ENCODE results near the gene PI4KA.
A peak's percentile ranks its signal among the peaks of the same experiment; 100 is the strongest.

The PI4KA gene

GRCh38 chr22:20793748-20794649, 64.6 kb downstream of the PI4KA start:
- no peak for DNase-seq (ENCODE audit: low spot score)

- DNase-seq (ENCODE audit: low spot score): no peak
Observed at GRCh38 chr22:20792966-20793728, 65.5 kb downstream of the PI4KA start.

DNA sequence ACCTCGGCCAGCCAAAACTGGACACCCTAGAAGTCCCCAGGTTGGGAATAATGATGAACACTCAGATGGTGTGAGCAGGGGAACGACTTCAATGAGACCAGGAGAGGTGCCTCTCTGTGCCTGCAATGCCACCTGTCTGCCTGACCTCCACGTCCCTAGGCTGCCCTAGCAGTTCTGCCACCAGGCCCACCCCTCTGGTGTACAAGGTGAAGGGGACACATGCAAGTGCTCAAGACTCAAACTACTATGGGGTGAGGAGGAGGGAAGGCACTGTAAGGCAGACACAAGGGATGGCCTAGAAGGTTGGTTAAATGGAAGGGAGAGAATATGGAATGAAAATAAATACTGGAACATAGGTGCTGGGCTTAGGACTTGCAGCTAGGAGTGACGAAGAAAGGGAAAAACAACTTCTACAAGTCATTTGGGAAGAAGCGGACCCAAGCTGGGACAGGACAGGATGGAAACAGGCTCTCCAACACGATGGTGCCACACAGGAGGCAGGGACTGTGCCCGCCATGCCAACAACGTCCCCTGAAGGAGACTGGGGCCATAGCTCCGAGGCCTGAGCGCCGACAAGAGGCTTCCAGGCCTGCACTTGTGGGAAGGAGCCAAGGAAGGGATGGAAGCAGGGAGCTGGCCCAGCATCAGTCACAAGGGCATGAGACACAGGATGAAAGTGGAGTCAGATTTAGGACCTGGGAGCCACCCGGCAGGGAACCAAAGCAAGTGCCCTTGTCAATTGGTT, 66.2 kb downstream of the PI4KA start:
- no peak for DNase-seq (ENCODE audit: low spot score)

DNA sequence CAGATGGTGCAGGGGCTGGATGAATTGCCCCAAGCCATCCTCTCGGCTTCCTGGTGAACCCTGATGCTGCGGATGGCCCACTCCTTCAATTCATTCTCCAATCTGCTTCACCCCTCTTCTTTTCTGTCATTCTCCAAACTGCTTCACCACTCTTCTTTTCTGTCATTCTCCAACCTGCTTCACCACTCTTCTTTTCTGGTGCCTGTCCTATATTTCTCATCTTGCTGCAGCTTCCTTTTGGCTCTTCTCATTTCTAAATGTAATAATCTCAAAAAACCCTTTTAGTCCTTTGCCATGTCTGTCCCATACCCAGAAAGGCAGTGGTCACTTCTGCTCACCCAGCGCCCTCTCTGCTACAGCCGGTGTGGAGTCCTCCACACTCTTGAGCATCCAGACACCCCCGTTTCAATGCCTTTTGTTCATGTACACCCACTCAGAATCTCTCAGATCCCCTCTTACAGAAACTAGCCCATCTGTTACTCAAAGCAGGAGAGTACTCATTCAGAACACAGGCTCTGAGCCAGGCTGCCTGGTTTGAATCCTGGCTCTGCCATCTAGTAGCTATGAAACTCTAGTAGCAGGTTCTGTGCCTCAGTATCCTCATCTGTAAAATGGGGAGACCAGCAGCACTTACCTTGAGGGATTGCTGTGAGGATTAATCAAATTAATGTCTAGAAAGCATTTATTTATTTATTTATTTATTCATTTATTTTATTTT, 69.8 kb downstream of the PI4KA start:
- no peak for DNase-seq (ENCODE audit: low spot score)

DNA sequence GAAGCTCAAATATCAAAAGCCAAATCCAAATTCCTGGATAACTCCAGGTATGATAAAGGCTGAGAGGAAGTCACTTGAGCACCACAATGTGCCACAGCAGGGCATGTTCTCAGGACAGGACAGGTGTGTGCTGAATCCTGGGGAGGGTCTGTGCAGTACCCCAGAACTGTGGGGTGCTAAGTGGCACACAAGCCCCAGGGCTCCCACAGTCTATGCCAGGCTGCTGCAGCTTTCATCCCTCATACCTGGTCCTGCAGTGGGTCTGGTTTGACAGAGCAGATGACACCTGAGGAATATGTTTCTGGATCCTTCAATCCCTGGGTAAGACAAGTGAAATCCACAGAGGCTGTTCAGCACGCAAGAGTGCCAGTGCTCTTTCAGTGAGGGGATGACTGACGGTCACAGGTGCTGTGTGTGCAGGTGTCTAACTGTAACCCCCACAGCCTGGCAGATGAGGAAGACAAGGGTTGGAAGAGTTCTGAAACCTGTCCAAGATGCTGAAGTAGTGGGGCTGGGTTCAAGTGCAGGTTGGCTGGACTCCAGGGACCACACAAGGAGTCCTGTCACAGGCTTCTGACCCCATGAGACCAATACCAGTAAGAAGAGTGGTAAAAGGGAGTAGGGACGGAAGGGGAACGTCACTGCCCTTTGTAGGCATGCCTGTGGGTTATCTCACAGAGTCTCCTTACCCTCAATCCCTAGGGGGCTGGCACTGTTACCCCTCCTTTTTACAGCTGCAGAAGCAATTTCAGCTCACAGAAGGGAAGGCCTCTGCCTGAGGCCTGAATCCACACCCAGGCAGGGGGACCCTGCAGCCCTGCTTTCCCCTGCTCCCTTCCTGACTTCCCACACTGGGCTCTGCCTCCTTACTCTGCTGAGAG, 70.6 kb downstream of the PI4KA start:
- no peak for DNase-seq (ENCODE audit: low spot score)

- no peak for DNase-seq (ENCODE audit: low spot score)
Observed at GRCh38 chr22:20787223-20787622, 71.4 kb downstream of the PI4KA start.

- DNase-seq (ENCODE audit: low spot score): no peak
Observed at GRCh38 chr22:20786536-20786979, 72.1 kb downstream of the PI4KA start.

DNA sequence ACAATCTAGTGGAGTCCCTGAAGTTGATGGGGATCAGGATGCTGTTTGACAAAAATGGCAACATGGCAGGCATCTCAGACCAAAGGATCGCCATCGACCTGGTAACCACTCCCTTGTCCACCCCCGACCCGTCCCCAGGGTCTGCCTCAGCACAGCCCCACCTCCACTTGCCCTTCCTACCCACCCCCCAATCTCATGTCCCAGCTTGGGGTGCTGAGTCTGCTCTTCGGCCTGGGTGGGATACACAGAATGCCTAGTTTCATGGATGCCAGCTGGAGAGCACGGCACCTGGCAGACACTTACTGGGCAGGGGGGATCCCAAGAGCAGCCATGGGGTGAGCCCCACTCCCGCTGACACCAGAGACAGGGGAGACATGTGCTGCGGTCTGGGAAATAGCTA, 72.6 kb downstream of the PI4KA start:
- no peak for DNase-seq (ENCODE audit: low spot score)

DNA sequence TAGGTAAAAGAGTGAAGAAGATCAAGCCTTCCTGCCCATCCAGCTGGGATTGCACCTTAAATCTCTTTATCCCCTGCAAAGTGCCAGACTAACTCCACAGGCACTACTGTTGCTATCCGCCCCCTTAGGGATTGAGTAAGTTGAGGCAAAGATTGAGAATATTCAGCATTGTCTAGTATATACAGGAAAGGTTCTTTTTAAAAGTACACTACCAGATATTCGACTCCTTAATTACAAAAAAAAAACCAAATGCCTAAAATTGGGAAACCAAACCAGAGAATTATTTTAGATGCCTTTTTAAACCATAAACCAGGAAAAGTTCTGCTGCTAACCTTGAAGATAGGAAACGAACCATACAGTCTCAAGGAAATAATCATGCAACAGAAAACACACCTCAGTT, 73.2 kb downstream of the PI4KA start:
- no peak for DNase-seq (ENCODE audit: low spot score)

DNA sequence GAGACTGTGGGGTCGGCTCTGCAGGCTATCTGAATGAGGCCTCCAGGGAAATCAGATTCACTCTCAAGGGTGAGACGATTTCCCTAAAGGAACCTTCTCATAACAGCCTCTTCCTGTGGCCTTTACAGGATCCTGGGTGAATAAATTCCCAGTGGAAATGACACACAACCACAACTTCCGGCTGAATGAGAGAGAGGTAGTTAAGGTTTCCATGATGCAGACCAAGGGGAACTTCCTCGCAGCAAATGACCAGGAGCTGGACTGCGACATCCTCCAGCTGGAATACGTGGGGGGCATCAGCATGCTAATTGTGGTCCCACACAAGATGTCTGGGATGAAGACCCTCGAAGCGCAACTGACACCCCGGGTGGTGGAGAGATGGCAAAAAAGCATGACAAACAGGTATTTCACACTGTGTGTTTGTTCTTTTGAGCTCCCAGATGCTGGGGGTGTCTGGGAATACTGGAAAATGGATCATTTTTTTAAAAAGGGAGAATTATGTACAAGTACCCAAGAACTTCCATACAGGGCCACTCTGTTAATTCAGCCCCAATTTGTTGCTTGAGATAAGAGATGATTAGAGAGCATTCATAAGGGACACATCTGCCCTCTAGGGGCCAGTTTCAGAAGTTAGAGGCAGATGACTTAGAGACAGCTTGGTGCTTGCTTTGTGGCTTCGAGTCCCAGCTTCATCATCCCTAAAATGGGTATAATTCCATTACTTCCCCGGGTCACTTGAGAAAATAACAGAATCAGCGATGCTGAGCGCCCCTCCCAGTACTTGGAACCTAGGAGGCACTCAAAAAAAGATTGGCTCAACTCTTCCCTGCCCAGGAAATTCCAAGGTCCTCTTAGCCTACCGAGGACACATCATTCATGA, 74.5 kb downstream of the PI4KA start:
- DNase-seq (ENCODE audit: low spot score): peak; percentile 44

GRCh38 chr22:20783300-20783673, 75.3 kb downstream of the PI4KA start:
- no peak for DNase-seq (ENCODE audit: low spot score)

- DNase-seq (ENCODE audit: low spot score): no peak
Observed at GRCh38 chr22:20782596-20783299, 75.9 kb downstream of the PI4KA start.

GRCh38 chr22:20782083-20782482, 76.5 kb downstream of the PI4KA start:
- no peak for DNase-seq (ENCODE audit: low spot score)

GRCh38 chr22:20781272-20781990, 77.2 kb downstream of the PI4KA start:
- no peak for DNase-seq (ENCODE audit: low spot score)

DNA sequence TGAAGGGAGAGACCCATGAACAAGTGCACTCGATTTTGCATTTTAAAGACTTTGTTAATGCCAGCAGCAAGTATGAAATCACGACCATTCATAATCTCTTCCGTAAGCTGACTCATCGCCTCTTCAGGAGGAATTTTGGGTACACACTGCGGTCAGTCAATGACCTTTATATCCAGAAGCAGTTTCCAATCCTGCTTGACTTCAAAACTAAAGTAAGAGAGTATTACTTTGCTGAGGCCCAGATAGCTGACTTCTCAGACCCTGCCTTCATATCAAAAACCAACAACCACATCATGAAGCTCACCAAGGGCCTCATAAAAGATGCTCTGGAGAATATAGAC, 78.8 kb downstream of the PI4KA start:
- no peak for DNase-seq (ENCODE audit: low spot score)

DNA sequence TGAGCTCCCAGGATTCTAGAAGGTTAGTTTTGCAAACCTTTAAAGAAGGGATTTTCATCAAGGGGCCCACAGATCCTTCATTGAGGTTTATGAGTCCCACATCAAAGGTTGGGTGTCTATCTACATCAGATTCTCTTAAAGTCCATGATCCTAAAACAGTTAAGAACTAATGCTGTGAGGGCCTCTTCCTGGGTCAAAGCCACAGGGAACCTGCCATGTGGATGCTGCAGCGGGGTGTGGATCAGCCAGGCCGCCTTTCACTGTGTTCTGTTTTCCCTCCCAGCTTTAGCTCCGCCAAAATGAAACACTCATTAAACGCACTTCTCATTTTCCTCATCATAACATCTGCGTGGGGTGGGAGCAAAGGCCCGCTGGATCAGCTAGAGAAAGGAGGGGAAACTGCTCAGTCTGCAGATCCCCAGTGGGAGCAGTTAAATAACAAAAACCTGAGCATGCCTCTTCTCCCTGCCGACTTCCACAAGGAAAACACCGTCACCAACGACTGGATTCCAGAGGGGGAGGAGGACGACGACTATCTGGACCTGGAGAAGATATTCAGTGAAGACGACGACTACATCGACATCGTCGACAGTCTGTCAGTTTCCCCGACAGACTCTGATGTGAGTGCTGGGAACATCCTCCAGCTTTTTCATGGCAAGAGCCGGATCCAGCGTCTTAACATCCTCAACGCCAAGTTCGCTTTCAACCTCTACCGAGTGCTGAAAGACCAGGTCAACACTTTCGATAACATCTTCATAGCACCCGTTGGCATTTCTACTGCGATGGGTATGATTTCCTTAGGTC, 79.4 kb downstream of the PI4KA start:
- no peak for DNase-seq (ENCODE audit: low spot score)

DNA sequence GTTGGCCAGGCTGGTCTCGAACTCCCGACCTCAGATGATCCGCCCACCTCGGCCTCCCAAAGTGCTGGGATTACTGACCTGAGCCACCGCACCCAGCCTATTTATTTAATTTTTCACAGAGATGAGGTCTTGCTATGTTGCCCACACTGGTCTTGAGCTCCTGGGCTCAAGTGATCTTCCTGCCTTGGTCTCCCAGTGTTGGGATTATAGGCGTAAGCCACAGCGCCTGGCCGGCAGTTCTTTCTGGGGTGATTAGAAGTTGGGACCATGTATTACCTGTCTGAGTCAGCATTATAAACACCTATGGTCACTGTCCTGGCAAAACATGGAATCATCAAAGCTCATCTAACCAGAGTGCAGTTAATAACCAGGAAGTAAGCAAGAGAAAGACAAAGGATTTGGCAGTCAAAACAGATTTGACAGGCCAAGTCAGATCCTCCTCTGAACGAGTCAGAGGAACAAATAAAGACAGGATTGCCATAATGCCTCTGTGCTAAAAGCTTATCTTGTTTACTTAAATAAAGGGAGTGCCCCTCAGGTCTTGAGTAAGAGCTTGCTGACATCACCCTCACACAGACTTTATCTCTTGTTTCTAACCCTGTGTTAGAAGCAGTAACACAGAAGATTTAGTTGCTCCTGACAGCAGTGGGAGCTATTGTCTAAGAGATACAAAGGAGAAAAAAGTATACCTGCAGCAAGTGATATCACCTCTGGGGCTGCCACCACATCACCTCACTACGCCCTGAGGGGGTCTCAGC, 81.0 kb downstream of the PI4KA start:
- DNase-seq (ENCODE audit: low spot score): peak; percentile 83

All from kidney tubule cell (primary cell).